HepG2 (cell line): ENCODE results near the gene ACTL6A. TPM values are rescaled to one million over a fixed set of nuclear protein-coding genes. Genes with fewer than 3 reads are reported as not detected.

Experiments used
- BRD4 ChIP-seq: sonication (generic); formaldehyde crosslinking; IDR thresholded peaks from 2 replicates; pipeline ENCODE4 v1.4.0; 2020; ENCODE audit warnings: missing genetic modification reagents
- CAMTA2 ChIP-seq: sonication (generic); formaldehyde crosslinking; IDR thresholded peaks from 2 replicates; pipeline ENCODE4 v1.4.0; 2020; ENCODE audit warnings: mild to moderate bottlenecking, missing genetic modification reagents, borderline replicate concordance
- CCDC6 ChIP-seq: sonication (generic); formaldehyde crosslinking; IDR thresholded peaks from 2 replicates; pipeline ENCODE4 v1.8.1; 2022; ENCODE audit warnings: mild to moderate bottlenecking, missing genetic modification reagents, moderate library complexity
- HDAC1 ChIP-seq: sonication (generic); formaldehyde crosslinking; IDR thresholded peaks from 2 replicates; pipeline ENCODE4 v1.5.1; 2020; ENCODE audit warnings: mild to moderate bottlenecking, missing genetic modification reagents
- IRF1 ChIP-seq: sonication (generic); formaldehyde crosslinking; IDR thresholded peaks from 2 replicates; pipeline ENCODE4 v1.4.0; 2020; ENCODE audit warnings: low read depth, mild to moderate bottlenecking, missing genetic modification reagents
- MAZ ChIP-seq, 2 experiments: sonication (generic) in 1 of 2; formaldehyde crosslinking in 1 of 2; IDR thresholded peaks; 2 replicates each; pipeline versions ENCODE4 v1.5.0 to v1.6.1; 2012 to 2020; ENCODE audit warnings: low read depth in 2 of 2, mild to moderate bottlenecking in 2 of 2, borderline replicate concordance in 1 of 2, improper control_type of control experiment in 1 of 2, low read length in 1 of 2, missing genetic modification reagents in 1 of 2, moderate library complexity in 1 of 2
- MLXIP ChIP-seq: sonication (generic); formaldehyde crosslinking; IDR thresholded peaks from 2 replicates; pipeline ENCODE4 v1.9.0; 2021; ENCODE audit warnings: missing genetic modification reagents, borderline replicate concordance
- MTERF4 ChIP-seq: sonication (generic); formaldehyde crosslinking; IDR thresholded peaks from 2 replicates; pipeline ENCODE4 v1.8.0; 2023; ENCODE audit warnings: mild to moderate bottlenecking, missing genetic modification reagents
- NR2C2 ChIP-seq: sonication (generic); formaldehyde crosslinking; IDR thresholded peaks from 2 replicates; pipeline ENCODE4 v1.4.0; 2020; ENCODE audit warnings: missing genetic modification reagents, mild to moderate bottlenecking, moderate library complexity, borderline replicate concordance
- RNF2 ChIP-seq: fragments of 450-650 bp; conservative IDR thresholded peaks from 2 replicates; pipeline ENCODE4 v1.6.1; 2016; ENCODE audit warnings: low read depth
- TCF7 ChIP-seq: sonication (generic); IDR thresholded peaks from 2 replicates; pipeline ENCODE4 v1.6.1; 2016; ENCODE audit warnings: antibody characterized with exemption, low read depth
- TRIM22 ChIP-seq: fragments of 450-650 bp; IDR thresholded peaks from 2 replicates; pipeline ENCODE4 v1.6.1; 2017
- USF2 ChIP-seq, 2 experiments: sonication (generic) in 1 of 2; formaldehyde crosslinking in 1 of 2; IDR thresholded peaks; 2 replicates each; pipeline versions ENCODE4 v1.5.1 to v1.6.1; 2011 to 2020; ENCODE audit warnings: borderline replicate concordance in 1 of 2, low read depth in 1 of 2, low read length in 1 of 2, mild to moderate bottlenecking in 1 of 2, missing genetic modification reagents in 1 of 2, moderate library complexity in 1 of 2
- ZBTB38 ChIP-seq: sonication (generic); formaldehyde crosslinking; IDR thresholded peaks from 2 replicates; pipeline ENCODE4 v1.5.1; 2020; ENCODE audit warnings: mild to moderate bottlenecking, missing genetic modification reagents
- ZNF44 ChIP-seq: sonication (generic); formaldehyde crosslinking; IDR thresholded peaks from 2 replicates; pipeline ENCODE4 v1.5.1; 2020; ENCODE audit warnings: mild to moderate bottlenecking, missing genetic modification reagents
- ZNF547 ChIP-seq: sonication (generic); formaldehyde crosslinking; IDR thresholded peaks from 2 replicates; pipeline ENCODE4 v1.5.1; 2020; ENCODE audit warnings: mild to moderate bottlenecking, missing genetic modification reagents
- ZNF552 ChIP-seq: sonication (generic); formaldehyde crosslinking; IDR thresholded peaks from 2 replicates; pipeline ENCODE4 v1.9.0; 2022; ENCODE audit warnings: missing genetic modification reagents, mild to moderate bottlenecking, borderline replicate concordance
- ZNF580 ChIP-seq: IDR thresholded peaks from 2 replicates; pipeline ENCODE4 v1.6.1; 2016; ENCODE audit warnings: low read depth, borderline replicate concordance
- ZNF615 ChIP-seq: sonication (generic); formaldehyde crosslinking; IDR thresholded peaks from 2 replicates; pipeline ENCODE4 v1.5.0; 2020; ENCODE audit warnings: mild to moderate bottlenecking, missing genetic modification reagents, borderline replicate concordance
- polyA plus RNA-seq, 8 experiments: library from polyadenylated mRNA; depleted of rRNA in 3 of 8; stranded (reverse) in 7 of 8; unstranded in 1 of 8; fragments of >200 nt; fragmentation: Illumina TruSeq in 4 of 8; extraction: Trizol in 4 of 8; gene quantifications; 2 replicates each; pipeline versions ENCODE4 v1.2.1 to v1.2.3, GENCODE V29; 2011 to 2016; ENCODE audit warnings: low read depth in 4 of 8, missing spikeins in 1 of 8, mixed read lengths in 1 of 8; ENCODE audit not compliant: insufficient read depth in 1 of 8
- total RNA-seq, 5 experiments: library from RNA; depleted of rRNA; stranded (reverse); fragments of >200 nt; fragmentation: Illumina TruSeq; extraction: Trizol; gene quantifications; 2 replicates each; pipeline ENCODE4 v1.2.3, GENCODE V29; 2016; ENCODE audit warnings: low read depth in 1 of 5

ACTL6A gene
- total and polyA plus RNA-seq, 2 of the 13 experiments (the other 11 are each of a cell fraction or from before 2014, with no cell fraction given), result 58.1 to 84.1 TPM

GRCh38 chr3:179562591-179563270 lies at the start of gene ACTL6A (continued):
- TF ChIP-seq IRF1 (no peak), TCF7 (no peak), MTERF4 (no peak), BRD4 (CRISPR knock-in tag) (no peak), MAZ (IDR thresholded peaks at IDR 0.05; ENCODE audit: borderline replicate concordance, low read depth, low read length) (no peak), MAZ (CRISPR knock-in tag; IDR thresholded peaks at IDR 0.05; ENCODE audit: low read depth) (peak; percentile 80; the same call in 1 of the 2 replicates), ZNF580 (CRISPR knock-in tag) (0 out of 2 replicates have a peak, but pooled peaks have one; percentile 16), ZBTB38 (CRISPR knock-in tag) (no peak), ZNF547 (peak; percentile 57; the same call in 1 of the 2 replicates), MLXIP (no peak), ZNF552 (CRISPR knock-in tag) (no peak), HDAC1 (CRISPR knock-in tag) (peak; percentile 20; the same call in 1 of the 2 replicates), ZNF44 (CRISPR knock-in tag) (no peak), RNF2 (no peak), ZNF615 (CRISPR knock-in tag) (no peak), USF2 (IDR thresholded peaks at IDR 0.05; ENCODE audit: low read depth, low read length) (no peak), USF2 (CRISPR knock-in tag; IDR thresholded peaks at IDR 0.05; ENCODE audit: borderline replicate concordance) (no peak; the same call in 1 of the 2 replicates), TRIM22 (no peak), CAMTA2 (CRISPR knock-in tag) (no peak), NR2C2 (peak; percentile 46; the same call in 1 of the 2 replicates), CCDC6 (CRISPR knock-in tag) (0 out of 2 replicates have a peak, but pooled peaks have one; percentile 35)
